GM19463 (cell line): ENCODE data around the gene REEP3.

Experiments used
- ATAC-seq: cut with Tn5 transposase; IDR thresholded peaks from one replicate; pipeline ENCODE4 v1.9.1; 2021; ENCODE audit warnings: mild to moderate bottlenecking, moderate library complexity; ENCODE audit not compliant: unreplicated experiment

REEP3 gene

GRCh38 chr10:63584725-63585035 is 63.5 kb downstream of the REEP3 start:
- no peak for ATAC-seq

GRCh38 chr10:63585041-63585440 is 63.8 kb downstream of the REEP3 start:
- ATAC-seq = no peak

GRCh38 chr10:63586043-63586442 is 64.8 kb downstream of the REEP3 start:
- ATAC-seq = no peak

GRCh38 chr10:63587191-63587590 is 66.0 kb downstream of the REEP3 start:
- no peak for ATAC-seq

- ATAC-seq = no peak
Measured at GRCh38 chr10:63588436-63589167, 67.4 kb downstream of the REEP3 start.

- no peak for ATAC-seq
Measured at GRCh38 chr10:63591600-63592379, 70.6 kb downstream of the REEP3 start.

GRCh38 chr10:63593576-63593975 is 72.4 kb downstream of the REEP3 start:
- ATAC-seq = no peak

- ATAC-seq = no peak
Measured at GRCh38 chr10:63595072-63595471, 73.9 kb downstream of the REEP3 start.

GRCh38 chr10:63596924-63597323 is 75.7 kb downstream of the REEP3 start:
- ATAC-seq = no peak

GRCh38 chr10:63600540-63600939 is 79.3 kb downstream of the REEP3 start:
- no peak for ATAC-seq

- ATAC-seq = peak; percentile 71
Measured at GRCh38 chr10:63603709-63604445, 82.7 kb downstream of the REEP3 start.

GRCh38 chr10:63605197-63605967 is 84.2 kb downstream of the REEP3 start:
- no peak for ATAC-seq

GRCh38 chr10:63608511-63608910 is 87.3 kb downstream of the REEP3 start:
- no peak for ATAC-seq

- ATAC-seq = no peak
Measured at GRCh38 chr10:63611078-63611477, 89.9 kb downstream of the REEP3 start.

GRCh38 chr10:63614371-63614891 is 93.2 kb downstream of the REEP3 start:
- ATAC-seq = no peak

GRCh38 chr10:63618552-63618951 is 97.4 kb downstream of the REEP3 start:
- no peak for ATAC-seq

GRCh38 chr10:63619426-63619825 is 98.2 kb downstream of the REEP3 start:
- ATAC-seq = no peak

GRCh38 chr10:63622097-63622496 is 100.9 kb downstream of the REEP3 start:
- no peak for ATAC-seq

- ATAC-seq = no peak
Measured at GRCh38 chr10:63624701-63625100, 103.5 kb downstream of the REEP3 start.

GRCh38 chr10:63627396-63627795 is 106.2 kb downstream of the REEP3 start:
- ATAC-seq = no peak

GRCh38 chr10:63627881-63628296 is 106.7 kb downstream of the REEP3 start:
- no peak for ATAC-seq
